Osteoblast (primary cell): ENCODE measurements around the gene GCNA. TPM values are rescaled to one million over a fixed set of nuclear protein-coding genes. Genes with fewer than 3 reads are reported as not detected.

Source experiments
- total RNA-seq: library from RNA; depleted of rRNA; stranded (reverse); fragments of >200 nt; gene quantifications from 2 replicates; pipeline ENCODE4 v1.2.3, GENCODE V29; 2012

Gene GCNA
- total RNA-seq, 1 donor, result 4.3 TPM

Other genes starting within 250 kb of the GCNA start
- 25.0 and 31.1 TPM in 2 replicates for gene TAF1, start 212.1 kb upstream of the GCNA start, total RNA-seq
- 200 and 215 TPM in 2 replicates for gene OGT, start 45.3 kb upstream of the GCNA start, total RNA-seq
- not detected in 2 replicates for gene CXCR3, start 40.1 kb downstream of the GCNA start, total RNA-seq
- gene CXorf49, start 139.8 kb downstream of the GCNA start, total RNA-seq, result not detected in 2 replicates
- gene CXorf49B, start 184.9 kb downstream of the GCNA start, total RNA-seq, result not detected in 2 replicates